DND-41 (cell line): ENCODE measurements around the gene CPNE1.

Experiments used
- EZH2 ChIP-seq: IDR thresholded peaks from 3 replicates; pipeline ENCODE4 v1.6.1; 2012; ENCODE audit warnings: borderline replicate concordance, low read depth, mild to moderate bottlenecking, moderate library complexity, low read length, inconsistent platforms; ENCODE audit not compliant: severe bottlenecking
- TF ChIP-seq, protein P1 (sequence below): IDR thresholded peaks from 2 replicates; pipeline ENCODE4 v1.5.1; 2012; ENCODE audit warnings: borderline replicate concordance, low read length, moderate library complexity, mild to moderate bottlenecking; ENCODE audit not compliant: poor library complexity, severe bottlenecking; ENCODE audit errors: extremely low read depth

DNA sequence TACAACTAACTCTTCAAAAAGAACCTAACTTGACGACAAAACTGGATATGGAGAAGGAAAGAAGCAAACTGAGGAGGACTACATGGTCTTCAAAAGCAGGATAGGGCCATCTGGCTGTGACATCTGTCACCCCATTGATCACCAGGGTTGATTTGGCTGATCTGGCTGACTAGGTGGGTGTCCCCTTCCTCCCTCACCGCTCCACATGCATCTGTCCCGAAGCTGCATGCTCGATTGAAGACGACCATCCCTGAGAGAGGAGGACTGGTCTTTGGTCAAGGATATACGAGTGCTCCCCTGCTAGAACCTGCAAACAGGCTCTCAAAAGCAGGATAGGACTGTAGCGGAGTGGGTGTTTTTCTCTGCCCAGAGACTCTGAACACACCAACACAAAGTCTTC is 21.7 kb downstream of the CPNE1 start:
- TF ChIP-seq, protein P1, sequence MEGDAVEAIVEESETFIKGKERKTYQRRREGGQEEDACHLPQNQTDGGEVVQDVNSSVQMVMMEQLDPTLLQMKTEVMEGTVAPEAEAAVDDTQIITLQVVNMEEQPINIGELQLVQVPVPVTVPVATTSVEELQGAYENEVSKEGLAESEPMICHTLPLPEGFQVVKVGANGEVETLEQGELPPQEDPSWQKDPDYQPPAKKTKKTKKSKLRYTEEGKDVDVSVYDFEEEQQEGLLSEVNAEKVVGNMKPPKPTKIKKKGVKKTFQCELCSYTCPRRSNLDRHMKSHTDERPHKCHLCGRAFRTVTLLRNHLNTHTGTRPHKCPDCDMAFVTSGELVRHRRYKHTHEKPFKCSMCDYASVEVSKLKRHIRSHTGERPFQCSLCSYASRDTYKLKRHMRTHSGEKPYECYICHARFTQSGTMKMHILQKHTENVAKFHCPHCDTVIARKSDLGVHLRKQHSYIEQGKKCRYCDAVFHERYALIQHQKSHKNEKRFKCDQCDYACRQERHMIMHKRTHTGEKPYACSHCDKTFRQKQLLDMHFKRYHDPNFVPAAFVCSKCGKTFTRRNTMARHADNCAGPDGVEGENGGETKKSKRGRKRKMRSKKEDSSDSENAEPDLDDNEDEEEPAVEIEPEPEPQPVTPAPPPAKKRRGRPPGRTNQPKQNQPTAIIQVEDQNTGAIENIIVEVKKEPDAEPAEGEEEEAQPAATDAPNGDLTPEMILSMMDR, result no peak
- TF ChIP-seq EZH2, result no peak
